ENCODE results near the gene ASIC1.

- no peak for TF ChIP-seq CTCF (IDR thresholded peaks at IDR 0.05; ENCODE audit: insufficient read depth, low read depth, low read length)
- TF ChIP-seq EZH2 (IDR thresholded peaks at IDR 0.05; ENCODE audit: insufficient read depth, low read length), result no peak
These were observed 22.4 kb downstream of the ASIC1 start for GRCh38 chr12:50079771-50080170.
